Measurements from ENCODE around the gene ZBP1.

The ZBP1 gene

GRCh38 chr20:57583289-57584257 lies 36.7 kb downstream of the ZBP1 start:
- DNase-seq: no peak

- DNase-seq: peak in 1 of 2 experiments; percentile 38
Measured at GRCh38 chr20:57582432-57583288, 37.6 kb downstream of the ZBP1 start.

GRCh38 chr20:57582029-57582378 lies 38.2 kb downstream of the ZBP1 start:
- DNase-seq: no peak

DNA sequence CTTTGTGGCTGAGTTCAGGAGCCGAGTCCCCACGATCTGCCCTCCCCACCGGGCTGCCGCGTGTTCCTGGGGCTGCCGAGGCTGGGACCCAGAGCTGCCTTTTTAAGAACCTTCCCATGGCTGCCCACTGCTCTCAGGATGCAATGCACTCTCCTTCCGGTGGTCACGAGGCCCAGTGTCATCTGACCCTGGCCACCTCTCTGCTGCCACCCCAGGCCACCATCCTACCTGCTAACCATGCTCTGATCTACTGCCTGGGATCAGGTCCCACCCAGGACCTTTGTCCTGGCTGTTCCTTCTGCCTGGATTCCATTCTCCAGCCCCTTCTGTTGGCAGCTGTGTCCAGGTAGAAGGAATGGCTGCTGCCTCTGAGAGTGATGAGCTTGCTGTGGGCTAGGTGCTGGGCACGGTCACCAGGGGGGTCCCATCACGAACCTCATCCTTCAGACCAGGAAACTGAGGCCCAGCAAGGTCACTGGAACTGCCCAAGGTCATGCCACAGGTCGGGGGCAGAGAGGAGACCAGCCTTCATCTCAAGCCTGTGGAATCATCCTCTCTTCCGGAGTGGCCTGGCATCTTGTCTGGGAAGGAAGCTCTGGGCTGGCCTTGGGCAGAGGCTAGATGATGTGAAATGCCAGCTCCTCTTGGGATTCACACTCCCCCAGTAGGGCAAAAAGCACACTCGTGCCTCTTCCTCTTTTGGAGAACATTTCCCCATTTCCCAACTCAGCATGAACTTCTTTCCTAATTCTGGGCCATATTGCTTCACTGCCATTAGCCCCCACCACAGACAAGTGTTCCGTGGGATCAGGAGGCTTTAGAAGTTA lies 38.8 kb downstream of the ZBP1 start:
- no peak for DNase-seq

DNA sequence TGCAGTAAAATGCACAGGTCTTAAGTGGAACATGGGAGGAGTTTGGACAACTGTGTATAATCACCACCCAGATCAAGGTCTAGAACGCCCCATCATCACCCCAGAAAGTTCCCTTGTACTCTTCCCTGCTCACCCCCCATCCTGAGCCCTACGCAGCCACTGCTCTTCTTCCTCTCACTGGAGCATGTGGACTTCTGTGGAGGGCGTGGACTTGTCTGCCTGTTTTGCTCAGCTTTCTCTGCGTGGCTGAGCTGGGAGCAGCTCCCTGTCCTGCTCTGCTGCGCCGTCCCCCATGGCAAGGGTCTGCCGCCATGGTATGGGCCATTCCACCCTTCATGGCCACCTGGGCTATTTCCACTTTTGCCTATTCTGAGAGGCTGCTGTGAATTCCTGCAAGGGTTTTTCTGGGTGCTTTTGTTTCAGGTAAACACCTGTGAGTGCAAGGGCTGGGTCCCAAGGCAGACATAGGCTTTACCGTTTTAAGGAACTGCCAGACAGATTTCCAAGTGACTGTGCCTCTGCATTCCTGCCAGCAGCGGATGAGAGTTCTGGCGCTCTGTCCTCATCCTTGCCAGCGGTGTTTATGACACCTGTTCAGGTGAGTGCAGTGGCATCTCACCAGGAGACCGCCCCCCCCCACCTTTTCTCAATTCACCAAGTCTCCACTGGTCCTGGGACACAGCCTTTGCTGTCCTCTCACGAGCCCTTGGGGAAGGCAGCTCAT lies 39.6 kb downstream of the ZBP1 start:
- no peak for DNase-seq

DNA sequence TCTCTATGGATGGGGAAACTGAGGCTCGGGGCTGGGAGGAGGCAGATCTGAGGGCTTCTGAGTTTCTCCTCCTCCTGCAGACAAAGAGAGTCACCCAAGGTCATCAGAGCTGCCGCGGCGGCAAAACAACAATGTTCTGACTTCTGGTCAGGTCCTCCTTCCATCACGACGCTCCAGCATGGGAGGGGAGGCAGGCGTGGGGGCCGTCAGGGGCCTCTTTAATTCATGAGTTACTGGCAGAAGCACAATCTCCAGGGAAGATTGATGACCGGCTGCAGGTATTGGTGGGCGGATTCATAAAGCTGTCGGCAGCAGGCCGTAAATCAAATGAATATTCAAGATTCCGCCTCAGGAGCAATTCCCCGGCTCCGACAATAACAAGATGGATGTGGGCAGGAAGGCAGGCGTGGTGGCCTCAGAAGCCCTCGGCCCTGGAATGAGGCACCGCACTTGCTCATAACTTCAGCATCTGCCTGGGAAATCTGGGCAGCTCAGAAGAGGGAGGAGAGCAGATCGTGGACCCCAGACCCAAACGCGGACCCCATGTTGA lies 40.3 kb downstream of the ZBP1 start:
- no peak for DNase-seq

DNA sequence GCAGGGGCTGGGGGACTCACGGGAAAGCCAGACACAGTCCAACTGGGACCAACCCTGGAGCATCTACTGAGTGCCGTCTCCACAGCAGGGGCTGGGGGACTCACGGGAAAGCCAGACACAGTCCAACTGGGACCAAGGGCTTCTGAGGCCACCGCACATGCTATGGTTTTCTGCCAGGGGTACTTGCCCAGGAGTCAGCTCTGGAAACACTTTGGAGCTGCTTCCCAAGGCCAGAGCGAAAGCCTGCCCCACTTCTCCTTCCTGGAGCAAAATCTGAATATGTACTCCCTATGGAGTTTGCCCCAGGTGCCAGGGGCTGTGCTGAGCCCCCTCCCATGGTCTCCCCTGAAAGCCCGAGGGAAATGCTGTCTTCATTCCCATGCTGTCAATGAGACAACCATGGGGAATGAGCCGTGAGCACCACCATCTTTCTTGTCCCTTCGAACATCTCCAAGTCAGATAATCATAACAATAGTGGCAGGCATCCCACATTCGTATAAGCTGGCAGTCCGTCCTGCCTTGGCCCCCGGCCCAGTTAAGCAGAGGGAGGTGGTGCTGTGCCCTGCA lies 40.8 kb downstream of the ZBP1 start:
- DNase-seq: no peak

- no peak for DNase-seq
Measured at GRCh38 chr20:57578476-57579165, 41.6 kb downstream of the ZBP1 start.

DNA sequence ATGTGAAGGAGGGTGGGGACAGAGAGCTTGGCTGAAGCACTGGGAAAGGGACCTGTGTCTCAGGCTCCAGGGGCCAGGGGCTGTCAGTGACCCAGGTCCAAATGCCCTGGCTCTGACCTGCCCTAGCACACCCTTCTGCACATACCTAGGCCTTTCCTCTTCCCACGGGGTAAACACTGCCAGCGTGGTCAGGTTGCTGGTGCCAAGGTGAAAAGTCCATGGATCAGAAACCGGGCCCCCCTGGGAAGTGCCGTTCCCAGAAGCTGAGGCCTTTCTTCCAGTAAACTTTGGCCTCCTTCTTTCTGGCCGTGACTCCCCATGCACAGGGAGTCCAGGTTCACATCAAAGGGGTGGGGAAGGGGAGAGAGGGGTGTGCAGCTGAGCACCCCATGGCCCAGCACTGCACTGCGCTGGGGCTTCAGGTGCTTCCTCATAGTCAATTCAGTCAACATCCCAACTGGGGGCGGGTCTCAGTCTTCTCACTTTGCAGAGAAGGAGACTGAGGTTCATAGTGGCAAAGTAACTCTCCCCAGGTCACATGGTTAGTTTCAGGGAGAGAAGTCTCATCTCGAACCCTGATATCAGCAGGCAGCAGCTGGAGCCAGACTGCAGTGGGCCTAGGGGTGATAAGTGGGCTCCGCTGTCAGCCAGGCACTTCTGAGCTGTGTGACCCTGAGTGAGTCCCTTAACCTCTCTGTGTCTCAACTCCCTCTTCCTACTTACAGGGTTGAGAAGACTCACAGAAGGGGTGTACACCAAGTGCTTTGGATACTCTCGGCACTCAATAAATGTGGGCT lies 42.3 kb downstream of the ZBP1 start:
- DNase-seq: no peak

DNA sequence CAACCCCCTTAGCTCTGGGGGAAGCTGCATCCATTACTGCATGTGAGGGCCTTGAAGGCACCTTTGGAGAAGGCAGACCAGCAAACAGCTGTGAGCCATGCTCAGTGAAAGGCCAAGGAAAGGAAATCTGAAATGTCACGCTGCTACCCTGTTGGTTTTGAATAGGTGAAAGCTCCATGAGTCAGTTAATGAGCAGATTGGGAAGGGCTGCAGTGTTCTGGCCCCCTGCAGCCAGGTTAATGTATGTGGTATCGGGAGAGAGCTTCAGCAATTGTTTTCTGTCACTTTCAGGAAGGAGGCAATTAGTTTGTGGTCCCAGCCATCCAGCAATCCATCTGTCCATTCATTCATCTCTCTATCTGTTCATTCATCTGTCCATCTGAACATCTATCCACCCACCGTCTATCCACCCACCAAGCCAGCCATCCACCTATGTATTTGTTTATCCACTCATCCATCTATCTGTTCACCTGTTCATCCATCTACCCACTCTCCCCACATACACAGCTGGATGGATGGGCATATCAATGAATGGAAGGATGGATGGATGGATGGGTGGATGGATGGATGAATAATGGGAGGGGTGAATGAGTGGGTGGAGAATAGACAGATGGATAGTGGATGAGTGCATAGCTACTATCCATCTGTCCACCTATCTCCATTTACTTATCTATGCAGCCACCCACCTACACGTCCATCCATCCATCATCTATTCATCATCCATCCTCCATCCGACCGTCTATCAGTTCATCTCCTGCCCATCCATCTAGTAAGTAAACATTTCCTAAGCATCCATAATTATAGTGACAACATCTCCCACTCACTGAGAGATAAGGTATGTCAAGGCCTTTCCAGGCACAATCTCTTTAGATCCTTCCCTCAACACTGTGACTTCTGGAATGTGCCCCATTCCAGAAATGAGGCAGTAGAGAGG lies 43.3 kb downstream of the ZBP1 start:
- no peak for DNase-seq

GRCh38 chr20:57576002-57576401 lies 44.2 kb downstream of the ZBP1 start:
- no peak for DNase-seq

GRCh38 chr20:57574954-57575353 lies 45.3 kb downstream of the ZBP1 start:
- DNase-seq: no peak

- peak in 1 of 2 experiments; percentile 28 for DNase-seq
Measured at GRCh38 chr20:57573894-57574293, 46.3 kb downstream of the ZBP1 start.

DNA sequence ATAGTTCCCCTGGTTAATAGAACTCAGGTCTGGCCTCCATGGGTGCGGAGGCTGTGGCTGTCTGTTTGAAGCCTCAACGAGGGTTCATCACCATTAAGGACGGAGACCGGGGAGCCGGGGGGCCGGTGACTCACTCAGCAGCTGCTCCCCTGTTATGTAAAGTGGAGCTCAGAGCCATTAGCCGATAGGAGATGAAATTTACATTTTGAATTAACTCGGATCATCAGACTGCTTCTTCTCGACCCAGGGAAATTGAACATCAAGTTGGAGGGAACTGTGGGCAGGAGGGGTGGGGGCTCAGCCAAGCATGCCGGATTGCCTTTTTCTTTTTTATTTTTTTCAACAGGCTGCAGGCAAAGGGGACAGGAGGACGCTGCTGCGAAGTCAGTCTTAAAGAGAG lies 47.0 kb downstream of the ZBP1 start:
- DNase-seq: no peak

GRCh38 chr20:57571782-57572416 lies 48.3 kb downstream of the ZBP1 start:
- no peak for DNase-seq

DNA sequence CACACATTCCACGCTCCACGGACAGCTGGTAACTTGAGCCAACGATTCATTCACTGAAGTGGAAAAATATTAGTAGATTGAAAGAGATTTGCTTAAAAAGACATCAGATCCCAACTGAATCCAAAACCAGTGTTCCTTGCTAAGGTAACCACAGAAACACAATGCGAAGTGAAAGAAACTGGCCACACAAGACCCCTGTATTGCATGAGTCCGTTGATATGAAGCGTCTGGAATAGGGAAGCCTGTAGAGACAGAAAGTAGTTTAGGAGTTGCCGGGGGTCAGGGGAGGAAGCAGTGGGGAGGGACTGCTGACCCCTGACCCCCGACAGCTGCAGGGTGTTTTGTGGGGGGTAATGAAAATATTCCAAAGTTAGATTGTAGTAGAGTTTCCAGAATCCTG lies 49.3 kb downstream of the ZBP1 start:
- no peak for DNase-seq

GRCh38 chr20:57570145-57570850 lies 49.9 kb downstream of the ZBP1 start:
- peak; percentile 86 to 89 for DNase-seq

- DNase-seq: no peak
Measured at GRCh38 chr20:57568960-57569359, 51.3 kb downstream of the ZBP1 start.

Measured in NCI-H1930 (cell line).